22Rv1 (cell line): ENCODE results near the gene ABCA5.

Experiments used
- ZFX ChIP-seq: fragments of 450-650 bp; IDR thresholded peaks from 2 replicates; pipeline ENCODE4 v1.6.1; 2017; ENCODE audit warnings: antibody characterized with exemption, borderline replicate concordance
- TF ChIP-seq, protein P1 (sequence below): fragments of 450-650 bp; IDR thresholded peaks from 2 replicates; pipeline ENCODE4 v1.5.1; 2017; ENCODE audit warnings: mild to moderate bottlenecking

DNA sequence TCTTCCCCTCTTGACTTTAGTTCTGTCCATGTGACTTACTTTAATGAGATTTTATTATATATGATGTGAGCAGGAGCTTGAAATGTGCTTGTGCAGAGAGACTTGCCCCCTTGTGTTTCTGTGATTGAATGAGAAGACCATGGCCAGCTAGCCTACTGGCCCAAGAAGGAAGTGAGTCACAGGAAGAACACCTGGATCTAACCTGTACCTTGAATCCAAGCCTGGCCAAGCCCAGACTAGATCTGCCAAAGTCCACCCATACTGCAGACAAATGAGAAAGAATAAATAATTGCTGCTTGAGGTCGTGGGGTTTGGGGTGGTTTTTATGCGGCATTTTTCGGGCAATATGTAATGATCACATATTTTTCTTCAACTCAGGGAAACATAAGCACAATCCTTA, 107.9 kb downstream of the ABCA5 start:
- TF ChIP-seq, protein P1, sequence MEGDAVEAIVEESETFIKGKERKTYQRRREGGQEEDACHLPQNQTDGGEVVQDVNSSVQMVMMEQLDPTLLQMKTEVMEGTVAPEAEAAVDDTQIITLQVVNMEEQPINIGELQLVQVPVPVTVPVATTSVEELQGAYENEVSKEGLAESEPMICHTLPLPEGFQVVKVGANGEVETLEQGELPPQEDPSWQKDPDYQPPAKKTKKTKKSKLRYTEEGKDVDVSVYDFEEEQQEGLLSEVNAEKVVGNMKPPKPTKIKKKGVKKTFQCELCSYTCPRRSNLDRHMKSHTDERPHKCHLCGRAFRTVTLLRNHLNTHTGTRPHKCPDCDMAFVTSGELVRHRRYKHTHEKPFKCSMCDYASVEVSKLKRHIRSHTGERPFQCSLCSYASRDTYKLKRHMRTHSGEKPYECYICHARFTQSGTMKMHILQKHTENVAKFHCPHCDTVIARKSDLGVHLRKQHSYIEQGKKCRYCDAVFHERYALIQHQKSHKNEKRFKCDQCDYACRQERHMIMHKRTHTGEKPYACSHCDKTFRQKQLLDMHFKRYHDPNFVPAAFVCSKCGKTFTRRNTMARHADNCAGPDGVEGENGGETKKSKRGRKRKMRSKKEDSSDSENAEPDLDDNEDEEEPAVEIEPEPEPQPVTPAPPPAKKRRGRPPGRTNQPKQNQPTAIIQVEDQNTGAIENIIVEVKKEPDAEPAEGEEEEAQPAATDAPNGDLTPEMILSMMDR: no peak
- no peak for TF ChIP-seq ZFX
